LNCAP (cell line): ENCODE measurements around the gene SEPTIN14.
"Not testable (repeated sequence)": the region's sequence is repeated elsewhere in the genome, so short reads cannot be mapped to it uniquely, and the experiment has no call there.

Experiments used
- CTCF ChIP-seq: fragments of 450-650 bp; IDR thresholded peaks from 2 replicates; pipeline ENCODE4 v1.5.1; 2017; ENCODE audit warnings: mild to moderate bottlenecking

Gene SEPTIN14

GRCh38 chr7:55862652-55863051 is at the start of gene SEPTIN14:
SEPTIN14 (minus strand) TSS chr7:55862752; CDS start chr7:55861996, 756 bp downstream.
- TF ChIP-seq CTCF, result not testable (repeated sequence)

GRCh38 chr7:55903985-55904759 is 41.6 kb upstream of the SEPTIN14 start:
- TF ChIP-seq CTCF, result no peak

- TF ChIP-seq CTCF, result no peak
Measured at GRCh38 chr7:55898287-55898686, 35.7 kb upstream of the SEPTIN14 start.

- TF ChIP-seq CTCF, result no peak
Measured at GRCh38 chr7:55895021-55895420, 32.5 kb upstream of the SEPTIN14 start.

GRCh38 chr7:55893940-55894339 is 31.4 kb upstream of the SEPTIN14 start:
- no peak for TF ChIP-seq CTCF

- no peak for TF ChIP-seq CTCF
Measured at GRCh38 chr7:55887821-55888247, 25.3 kb upstream of the SEPTIN14 start.

GRCh38 chr7:55884321-55884720 is 21.8 kb upstream of the SEPTIN14 start:
- TF ChIP-seq CTCF, result no peak
